GM19372 (cell line): ENCODE results near the gene GLB1L.
A peak's percentile ranks its signal among the peaks of the same experiment; 100 is the strongest.

ENCODE experiments used
- ATAC-seq: cut with Tn5 transposase; IDR thresholded peaks from one replicate; pipeline ENCODE4 v1.9.1; 2021; ENCODE audit warnings: mild to moderate bottlenecking, low read depth, moderate library complexity; ENCODE audit not compliant: unreplicated experiment

Gene GLB1L

DNA sequence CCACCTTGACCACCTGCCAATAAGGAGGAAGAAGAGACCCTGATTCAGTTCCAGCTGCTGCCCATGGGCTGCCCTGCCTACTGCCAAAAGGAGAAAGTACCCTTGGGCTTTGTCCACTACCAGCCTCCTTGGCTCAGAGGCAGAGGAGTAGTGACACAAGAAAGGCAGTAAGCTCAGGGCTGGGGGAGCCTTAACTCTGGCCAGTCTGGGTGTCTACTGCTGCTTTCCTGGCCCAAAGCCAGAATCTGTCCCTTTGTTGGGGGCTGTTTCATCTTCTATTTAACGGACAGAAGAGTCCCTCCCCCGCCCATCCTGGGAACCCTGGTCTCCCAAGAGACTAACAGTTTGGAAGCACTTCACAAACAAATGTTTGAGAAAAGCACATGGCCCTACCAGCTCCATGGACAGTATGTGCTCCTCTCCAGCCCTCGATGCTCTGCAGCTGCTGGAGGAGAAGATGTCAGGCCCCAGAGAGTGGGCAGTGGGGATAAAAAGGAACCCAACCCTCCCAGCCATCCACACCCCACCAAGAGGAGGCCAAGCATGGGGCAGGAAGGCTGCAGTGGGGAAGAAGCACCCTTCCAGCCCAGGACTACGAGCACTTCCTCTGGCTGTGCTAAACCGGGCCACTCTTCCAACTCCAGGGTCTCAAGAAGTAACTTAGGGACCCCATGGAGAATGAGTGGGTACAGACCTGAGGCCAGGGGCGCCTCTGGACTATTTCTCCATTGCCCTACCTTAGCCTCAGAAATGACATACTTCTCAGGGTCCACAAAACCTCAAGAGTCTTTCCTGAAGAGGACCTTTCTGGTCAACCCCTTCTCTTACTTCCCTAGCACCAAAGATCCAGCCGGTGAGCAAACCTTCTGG, 17.0 kb downstream of the GLB1L start:
- no peak for ATAC-seq

DNA sequence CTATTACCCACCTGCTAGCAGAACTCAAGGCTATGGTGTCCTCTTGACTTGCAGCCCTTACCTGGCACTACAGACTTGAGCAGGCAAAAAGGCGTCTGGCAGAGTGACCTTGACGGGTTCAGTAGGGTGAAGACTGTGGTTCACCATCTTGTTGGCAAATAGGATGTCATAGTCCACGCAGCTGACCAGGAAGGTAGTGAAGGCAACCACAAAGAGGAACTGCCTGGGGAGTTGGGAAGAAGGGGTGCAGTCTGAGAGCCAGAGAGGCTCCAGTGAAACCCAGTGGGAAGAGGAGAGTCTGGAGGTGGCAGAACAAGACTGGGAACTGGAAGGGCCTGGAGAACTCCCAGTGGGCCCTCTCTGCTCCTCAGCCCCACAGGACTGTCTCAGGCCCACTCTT, 19.9 kb downstream of the GLB1L start:
- no peak for ATAC-seq

DNA sequence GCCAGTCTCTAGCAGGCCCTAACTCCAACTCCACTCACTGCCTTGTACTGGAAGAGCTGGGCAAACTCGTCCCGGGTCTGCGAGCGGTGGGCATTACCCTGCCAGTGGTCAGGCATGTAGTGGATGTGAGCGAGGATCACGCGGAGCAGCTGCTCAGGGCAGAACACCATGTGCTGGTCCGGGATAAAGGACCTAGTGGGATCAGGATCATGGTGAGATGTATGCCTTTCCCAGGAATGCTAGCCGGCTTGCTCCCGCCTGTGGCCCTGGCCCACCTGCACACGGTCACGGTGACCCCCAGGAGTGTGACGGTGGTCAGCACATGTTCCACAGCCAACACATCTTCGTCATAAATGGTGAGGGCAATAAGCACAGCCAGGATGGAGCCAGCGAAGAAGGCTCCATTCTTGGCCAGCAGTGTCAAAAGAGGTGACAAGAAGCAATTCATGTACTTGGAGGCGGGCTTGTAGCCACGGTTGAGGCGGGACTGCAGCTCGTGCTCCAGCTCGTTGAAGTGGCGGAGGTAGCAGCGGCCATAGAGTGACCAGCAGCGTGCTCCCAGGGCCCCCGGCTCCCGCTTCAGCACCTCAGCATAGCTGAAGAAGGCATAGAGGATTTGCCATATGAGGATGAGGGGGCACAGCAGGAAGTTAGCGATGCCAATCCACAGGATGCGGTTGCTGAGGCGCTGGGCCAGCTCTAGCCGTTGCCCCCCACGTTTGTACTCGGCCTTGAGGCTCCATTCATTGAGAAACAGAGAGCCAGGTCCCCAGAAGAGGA, 21.2 kb downstream of the GLB1L start:
- no peak for ATAC-seq

DNA sequence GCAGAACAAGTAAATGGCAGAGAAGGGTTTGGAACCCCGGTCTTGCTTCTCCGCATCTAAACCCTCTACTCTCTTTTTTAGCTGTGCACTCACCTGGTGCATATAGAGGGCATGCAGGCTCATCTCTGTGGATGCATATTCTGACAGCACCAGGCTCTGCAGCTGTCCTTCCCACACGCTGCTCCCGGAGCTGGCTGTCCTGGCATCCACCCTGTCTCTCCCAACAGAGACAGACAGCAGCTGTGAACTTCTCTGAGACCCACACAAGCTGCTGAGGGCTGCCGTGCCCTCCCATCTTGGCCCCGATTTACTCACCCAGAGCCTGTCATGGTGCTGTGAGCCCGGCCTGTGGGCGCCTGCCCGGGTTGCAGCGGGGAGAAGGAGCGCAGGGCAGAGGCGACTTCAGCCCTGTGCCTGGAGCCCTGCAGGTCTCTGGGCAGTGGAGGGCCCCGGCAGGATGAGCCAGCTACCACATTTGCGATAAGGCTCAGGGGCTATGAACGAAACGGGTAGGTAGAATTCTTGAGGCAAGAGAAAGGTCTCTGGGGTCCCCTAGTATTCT, 23.2 kb downstream of the GLB1L start:
- no peak for ATAC-seq

DNA sequence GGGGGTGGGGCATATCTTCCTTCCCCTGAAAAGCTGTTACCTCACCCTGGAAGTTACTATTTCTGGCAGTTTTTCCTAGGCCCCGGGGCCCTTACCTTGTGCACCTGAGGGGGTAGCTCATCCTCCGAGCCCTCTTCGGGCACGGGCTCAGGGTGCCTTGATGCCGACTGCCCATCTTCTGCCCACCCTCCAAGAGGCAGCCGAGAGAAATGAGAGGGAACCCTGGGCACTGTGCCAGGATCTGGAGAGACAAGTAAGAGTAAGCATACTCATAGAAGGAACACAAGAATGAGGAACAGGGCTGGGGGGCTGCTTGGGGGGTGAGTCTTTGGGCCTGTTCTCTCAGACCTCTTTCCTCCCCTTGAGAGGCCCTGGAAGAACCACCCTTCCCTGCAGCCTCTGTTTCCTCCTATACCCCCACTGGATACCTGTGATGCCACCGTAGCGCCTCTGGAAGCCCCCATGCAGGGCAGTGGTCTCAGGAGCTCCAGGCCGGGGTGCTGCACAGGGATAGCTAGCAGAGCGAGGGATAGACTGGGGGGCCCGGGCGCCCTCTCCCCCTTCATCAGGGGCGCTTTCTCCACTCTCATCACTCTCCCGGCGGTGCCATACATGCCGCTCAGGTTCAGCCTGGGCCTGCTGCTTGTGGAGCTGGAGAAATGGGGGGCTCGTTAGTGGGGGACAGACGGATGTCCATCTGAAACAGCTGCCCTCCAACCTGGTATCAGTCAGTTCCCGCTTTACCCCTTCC, 24.4 kb downstream of the GLB1L start:
- ATAC-seq, result no peak

DNA sequence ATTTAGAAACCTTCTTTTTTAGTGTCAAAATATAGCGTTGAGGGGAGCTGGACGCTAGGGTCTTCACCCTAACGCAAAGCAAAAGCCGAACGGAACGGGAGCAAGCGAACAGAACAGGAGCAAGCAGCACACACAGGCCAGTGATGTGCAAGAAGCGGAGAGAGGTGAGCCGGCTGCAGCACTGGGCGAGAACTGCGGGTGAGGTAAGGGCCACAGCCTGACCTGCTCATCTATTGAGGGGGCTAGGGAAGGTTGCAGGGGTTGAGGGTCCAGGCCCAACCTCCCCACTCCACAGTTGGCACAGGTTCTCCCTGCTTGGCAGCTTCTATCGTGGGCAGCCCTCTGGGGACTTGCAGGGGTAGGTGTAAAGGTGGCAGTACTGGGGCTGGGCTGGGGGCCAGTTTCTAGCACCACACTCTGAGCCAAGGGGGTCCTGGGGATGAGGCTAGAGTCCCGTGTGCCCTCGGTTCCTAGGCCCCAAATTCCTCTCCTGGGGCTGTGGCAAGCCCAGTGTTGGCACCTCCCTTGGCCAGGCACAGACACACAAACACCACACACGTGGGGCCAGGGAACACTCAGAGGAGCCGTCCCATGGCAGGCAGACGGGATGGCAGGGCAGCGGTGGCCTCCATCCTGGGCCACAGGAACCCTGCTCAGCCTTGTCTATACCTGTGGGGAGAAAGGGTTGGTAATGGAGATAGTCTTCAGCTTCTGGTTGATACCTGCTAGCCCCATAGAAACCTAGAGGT, 25.3 kb downstream of the GLB1L start:
- no peak for ATAC-seq

DNA sequence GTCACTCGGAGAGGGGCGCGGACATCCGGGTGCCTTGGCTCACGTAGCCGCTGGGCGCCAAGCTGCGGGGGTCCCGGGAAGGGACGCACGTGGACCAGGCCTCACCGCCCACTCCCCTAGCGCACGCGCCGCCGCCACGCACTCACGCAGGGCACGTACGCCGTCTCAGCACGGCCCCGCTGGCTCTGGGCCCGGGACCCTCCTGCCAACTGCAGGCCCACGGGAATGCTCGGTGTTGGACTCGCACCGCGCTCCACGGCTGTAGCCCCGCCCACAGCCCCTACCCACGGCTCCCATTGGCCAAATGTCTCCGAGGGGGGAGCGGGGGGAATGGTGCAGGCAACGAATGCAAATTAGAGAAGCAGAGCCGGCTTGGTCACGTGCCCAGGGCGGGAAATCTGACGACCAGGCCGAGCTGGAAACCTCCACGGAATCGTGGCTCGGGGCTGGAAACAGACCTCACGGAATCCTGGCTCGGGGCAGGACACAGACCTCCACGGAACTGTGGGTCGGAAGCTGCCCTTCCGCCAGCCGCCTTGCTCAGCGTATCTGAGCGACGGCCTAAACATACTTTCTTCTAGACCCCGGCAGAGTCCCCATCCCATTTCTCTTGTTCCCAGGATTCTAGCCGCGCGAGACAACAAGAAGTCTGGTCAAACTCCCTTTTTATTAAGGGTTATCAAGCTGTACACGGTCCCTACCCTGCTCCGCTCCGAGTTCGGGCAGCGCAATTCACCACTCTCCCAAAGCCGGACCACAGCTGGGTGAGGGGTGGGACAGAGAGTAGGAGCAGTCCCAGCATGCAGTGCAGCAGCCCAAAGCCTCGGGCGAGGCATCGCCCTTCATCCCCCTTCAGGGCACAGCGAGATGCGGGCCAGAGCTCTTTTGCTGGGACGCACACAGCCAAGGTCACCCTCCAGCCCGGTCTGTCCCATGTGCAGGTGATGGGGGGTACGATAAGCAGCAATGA, 26.2 kb downstream of the GLB1L start, which contains the start of gene ABCB6:
Gene ABCB6, minus strand, starts transcription at position 227 of the 970 bp plus-strand sequence. CDS start 285 bp downstream, outside the sequence.
- peak; percentile 82 for ATAC-seq

DNA sequence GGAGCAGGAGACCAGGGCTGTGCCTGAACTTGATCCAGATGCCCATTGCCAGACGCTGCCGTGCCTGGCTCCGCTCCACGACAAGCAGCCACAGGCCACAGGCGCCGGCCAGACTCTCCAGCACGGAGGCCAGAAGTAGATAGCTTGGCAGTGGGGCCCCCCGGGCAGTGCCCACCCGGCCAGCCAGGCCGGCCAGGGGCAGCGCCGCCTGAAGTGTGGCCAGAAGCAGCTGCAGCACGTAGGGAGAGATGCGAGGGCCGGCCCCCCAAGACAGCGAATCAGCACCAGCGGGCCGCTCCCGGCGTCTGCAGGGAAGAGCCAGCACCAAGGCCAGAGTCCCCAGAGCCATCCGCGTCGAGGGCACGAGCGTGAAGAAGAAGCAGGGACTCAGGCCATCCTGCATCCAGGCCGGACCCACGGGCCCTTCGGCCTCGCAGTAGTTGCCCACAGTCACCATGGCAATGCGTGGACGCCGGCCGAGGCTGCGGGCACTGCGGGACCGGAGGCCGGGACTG, 27.0 kb downstream of the GLB1L start:
- peak; percentile 31 for ATAC-seq

DNA sequence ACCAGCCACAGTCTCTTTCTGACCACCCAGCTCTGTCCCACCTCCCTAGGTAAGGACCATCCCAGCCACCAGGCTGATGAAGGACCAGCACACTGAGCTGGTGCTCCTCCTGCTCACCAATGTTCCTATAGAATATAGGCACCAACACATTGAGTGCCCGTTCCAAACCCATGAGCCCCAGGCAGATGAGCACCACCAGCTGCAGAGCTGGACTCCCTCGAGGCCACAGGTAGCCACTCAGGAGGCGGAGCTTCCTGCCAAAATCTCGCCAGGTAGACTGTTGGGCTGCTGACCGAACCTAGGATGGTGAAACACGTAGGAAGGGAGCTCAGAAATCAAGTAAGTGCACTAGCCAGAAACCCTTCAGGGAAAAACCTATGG, 28.7 kb downstream of the GLB1L start:
- no peak for ATAC-seq

DNA sequence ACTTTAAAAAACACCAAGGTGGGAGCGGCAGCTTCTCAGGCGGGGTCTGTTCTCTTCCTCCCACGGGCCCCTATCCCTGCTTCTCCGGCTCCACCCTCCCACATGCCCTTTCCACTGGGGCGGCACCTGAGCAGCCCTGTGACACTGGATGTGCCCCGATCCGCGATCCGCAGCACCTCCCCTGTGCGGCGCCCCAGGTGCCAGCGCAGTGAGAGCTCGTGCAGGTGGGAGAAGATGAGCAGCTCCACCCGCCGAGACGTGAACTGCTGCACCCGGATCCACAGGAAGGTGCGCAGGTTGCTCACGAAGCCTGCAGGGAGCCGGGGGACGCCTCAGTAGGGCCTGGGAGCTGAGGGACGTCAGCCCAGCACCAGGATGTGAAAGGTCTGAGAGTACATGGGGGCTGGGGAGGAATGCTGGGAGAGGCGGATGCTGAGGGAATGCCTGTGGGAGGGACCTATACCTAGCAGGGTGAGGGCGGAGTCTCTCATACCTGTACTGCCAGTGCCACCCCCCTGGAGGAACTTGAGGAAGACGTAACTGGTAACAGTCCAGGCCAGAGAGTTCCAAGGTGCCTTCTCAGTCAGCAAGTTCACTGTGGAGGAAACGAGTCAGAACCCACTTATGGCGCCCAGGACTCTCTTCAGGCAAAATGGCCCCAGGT, 29.2 kb downstream of the GLB1L start:
- no peak for ATAC-seq

DNA sequence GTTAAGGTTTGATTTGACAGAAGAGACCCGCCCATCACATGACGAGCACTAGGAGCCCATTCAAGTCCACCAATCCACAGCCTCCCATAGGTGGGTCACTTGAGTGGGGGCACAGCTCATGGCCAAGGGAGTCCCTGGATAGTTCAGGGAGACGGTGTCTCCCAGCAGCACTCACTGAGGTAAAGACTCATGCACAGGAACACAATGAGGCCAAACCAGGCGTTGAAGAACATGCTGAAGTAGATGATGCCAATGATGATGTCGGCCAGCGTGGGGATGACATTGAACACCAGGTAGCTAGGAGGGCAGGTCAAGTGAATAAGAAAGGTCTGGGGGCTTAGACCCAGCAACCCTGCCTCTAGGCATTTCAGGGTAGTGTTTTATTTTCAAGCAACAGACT, 30.5 kb downstream of the GLB1L start:
- no peak for ATAC-seq

DNA sequence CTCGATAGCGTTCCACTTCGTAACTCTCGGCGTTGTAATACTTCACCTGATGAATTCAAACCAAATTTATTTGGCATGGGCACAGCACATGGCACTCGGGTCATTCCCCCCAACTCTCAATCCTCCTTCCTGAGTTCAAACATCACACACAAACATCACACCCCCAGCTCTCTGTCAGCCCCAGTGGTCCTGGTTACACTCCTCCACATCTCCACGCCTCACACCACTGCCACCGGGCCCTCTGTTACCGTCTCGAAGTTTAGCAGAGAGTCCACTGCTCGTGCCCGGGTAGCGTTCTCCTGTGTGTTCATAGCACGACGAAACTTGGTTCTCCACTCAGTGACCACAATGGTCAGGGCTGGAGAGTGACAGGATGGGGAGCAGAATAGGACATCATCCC, 31.1 kb downstream of the GLB1L start:
- ATAC-seq, result no peak

DNA sequence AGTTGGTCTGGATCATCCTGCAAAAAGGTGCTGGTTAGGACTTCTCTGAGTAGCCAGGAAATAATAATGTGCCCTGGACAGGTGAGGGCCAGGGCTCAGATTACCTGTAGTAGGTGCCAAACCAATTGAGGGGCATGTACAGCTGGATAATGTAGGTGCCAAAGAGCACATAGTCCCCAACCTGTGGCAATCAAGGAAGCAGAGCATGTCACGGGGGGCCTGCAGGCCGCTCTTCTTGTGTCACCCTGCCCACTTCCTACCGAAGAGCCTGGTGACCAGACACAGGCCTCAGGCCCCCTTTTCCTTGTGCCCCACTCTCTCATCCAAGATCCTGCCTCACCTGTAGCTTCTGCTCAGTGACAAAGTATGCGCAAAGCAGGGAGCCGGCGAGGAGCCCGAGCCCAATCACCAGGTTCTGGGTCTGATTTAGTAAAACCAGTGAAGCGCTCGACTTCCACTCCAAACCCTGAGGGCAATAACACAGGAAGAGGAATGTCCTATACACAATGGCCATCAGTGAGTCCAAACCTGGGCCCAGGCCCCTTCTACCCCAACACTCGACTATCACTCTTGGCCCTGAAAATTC, 31.7 kb downstream of the GLB1L start:
- ATAC-seq, result no peak

DNA sequence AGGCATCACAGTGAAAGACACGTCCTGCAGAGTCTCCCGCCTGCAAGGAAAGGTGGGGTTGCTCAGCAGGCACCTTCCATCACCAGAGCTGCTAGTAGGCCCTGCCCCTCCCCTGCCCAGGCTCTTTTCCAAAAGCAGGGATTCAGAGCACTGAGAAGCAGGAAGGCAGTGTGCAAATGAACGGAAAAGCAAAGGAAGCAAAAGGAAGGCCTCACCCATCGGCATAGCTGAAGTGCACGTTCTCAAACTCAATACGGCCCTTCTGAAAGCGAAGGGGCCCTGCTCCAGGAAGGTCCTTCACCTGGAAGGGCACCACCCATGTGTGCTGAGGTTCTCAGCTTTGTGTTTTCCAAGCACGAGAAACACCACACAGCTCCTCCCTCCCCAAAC, 32.2 kb downstream of the GLB1L start:
- ATAC-seq, result no peak

DNA sequence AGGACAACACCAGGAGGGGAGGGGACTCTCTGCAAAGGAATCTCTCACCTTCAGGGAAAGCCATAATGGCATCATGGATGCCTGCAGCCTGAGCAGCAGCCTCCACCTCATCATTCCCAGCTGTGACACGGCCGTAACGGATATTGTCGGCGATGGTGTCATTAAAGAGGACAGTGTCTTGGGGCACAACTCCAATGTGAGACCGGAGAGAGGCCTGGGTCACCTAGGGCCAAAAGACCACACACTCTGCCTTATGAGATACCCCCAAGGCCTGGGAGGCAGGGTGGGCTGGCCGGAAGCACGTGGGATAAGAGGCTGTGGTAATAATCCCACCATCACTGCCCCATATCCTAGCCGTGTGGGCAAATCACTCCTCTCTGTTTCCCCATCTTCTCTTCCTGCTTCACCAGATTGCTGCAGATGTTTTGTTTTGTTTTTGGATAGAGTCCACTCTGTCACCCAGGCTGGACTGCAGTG, 34.3 kb downstream of the GLB1L start:
- ATAC-seq, result no peak

DNA sequence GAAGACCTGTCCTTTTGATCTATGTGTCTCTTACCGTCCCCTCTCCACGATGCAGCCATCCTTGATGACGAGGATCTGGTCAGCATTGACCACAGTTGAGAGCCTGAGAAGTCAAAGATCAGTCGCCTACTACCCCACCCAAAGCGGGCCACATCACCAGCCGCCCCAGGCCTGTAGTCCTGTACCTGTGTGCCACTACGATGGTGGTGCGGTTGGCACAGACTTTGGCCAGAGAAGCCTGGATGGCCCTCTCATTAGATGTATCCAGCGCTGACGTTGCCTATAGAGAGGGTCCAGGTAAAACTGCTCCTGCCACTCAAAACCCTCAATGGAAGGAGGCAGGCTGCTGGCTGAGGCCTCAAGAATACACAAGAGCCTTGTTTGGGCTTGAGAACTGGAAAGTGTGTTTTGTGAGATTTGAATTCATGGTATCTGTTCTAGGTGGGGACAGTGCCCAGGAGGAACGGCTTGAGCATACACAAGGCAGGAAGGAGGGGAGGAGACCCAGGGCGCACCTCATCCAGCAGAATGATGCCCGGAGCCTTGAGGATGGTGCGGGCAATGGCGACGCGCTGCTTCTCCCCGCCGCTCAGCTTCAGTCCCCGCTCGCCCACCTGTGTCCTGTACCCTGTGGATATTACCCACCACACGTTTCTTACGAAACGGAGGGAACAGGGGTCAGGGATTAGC, 34.9 kb downstream of the GLB1L start:
- ATAC-seq, result no peak
